HG02798 (cell line): ENCODE results near the gene CLDN4.
A peak's percentile ranks its signal among the peaks of the same experiment; 100 is the strongest.
"Not testable (repeated sequence)": the region's sequence is repeated elsewhere in the genome, so short reads cannot be mapped to it uniquely, and the experiment has no call there.

Source experiments
- ATAC-seq: cut with Tn5 transposase; IDR thresholded peaks from one replicate; pipeline ENCODE4 v1.9.1; 2021; ENCODE audit warnings: mild to moderate bottlenecking; ENCODE audit not compliant: unreplicated experiment, poor library complexity

The CLDN4 gene

DNA sequence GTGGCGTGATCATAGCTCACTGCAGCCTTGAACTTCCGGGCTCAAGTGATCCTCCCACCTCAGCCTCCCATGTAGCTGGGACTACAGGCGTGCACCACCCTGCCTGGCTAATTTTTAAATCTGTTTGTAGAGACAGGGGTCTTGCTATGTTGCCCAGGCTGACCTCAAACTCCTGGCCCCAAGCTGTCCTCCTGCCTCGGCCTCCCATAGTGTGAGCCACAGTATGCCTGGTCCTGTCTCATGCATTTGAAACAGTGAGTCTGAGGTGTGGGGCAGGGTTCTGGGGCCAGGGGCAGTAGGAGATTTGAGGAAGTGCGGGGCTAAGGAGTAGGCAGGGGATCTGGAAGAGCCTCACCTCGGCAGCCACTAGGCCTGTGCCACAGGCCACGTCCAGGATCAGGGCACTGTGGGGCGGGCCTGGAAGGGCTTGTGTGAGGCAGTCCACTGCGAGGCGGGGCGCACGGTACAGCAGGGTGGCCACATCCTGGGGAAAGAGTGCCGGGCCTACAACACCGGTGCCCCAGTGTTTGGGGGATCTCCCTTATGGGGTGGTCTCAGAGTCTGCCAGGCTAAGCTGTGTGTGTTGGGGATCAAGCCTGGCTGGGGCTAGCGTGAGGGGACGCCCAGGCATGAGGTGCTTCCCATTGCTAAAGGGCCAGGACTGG, 10.1 kb downstream of the CLDN4 start:
- ATAC-seq = no peak

DNA sequence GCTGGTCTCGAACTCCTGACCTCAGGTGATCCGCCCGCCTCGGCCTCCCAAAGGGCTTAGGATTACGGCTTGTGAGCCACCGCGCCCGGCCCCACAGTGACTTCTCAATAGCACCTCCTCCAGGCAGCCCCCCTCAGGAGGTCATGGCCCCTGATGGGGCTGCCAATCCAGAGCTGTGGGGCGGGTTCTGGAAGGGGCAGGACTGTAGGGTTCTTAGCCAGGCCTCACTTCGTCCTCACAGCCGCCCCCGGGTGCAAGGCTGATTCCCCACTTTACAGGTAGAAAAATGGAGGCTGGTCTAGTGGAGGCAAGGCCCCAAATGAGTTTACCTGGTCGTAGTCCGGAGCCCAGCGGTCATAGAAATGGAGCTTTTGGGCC, 10.9 kb downstream of the CLDN4 start:
- ATAC-seq = no peak

DNA sequence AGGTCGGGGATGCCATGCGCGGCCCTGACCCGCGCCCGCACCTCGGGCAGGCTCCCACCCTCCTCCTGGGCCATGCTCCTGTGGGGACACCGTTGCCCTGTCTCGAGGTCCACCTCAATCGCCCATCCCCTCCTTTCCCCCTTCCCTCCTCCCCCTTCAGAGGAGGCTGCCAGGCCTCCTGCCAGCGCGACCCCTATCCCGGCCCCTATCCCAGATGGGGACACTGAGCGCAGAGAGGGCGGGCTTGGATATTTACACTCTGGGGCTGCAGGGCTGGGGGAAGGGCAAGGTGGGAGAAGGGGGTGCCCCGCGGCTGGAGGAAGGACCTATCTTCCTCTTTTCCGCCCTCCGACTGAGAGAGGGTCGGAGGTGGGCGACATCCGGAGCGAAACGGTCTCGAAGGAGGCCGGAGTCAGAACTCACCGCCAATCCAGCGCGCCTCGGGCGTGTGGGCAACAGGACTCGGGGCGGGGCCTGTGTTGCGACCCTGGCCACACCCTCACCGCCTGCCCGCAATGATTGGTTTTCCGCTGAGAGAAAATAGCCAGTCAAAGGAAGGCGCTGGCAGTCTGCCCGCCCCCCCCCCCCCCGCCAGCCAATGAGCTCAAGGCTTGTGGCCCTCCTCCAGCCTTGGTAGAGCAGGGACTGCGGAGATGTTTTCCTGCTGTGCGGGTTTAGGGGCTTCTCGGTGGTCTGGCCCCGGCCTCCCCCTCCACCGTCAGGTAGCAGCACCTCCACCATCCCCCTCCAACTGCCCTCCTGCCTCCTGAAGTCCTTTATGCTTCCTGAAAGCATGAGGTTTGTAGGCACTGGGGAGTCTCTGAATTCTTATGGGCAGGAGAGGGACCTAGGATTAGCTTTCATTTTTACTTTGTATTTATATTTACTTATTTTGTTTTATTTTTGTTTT, 11.5 kb downstream of the CLDN4 start, which contains the start of gene METTL27:
Gene METTL27 (minus strand): TSS at position 450 of the 910 bp plus-strand sequence. CDS start 376 bp downstream, at position 74.
- ATAC-seq = peak; percentile 98

DNA sequence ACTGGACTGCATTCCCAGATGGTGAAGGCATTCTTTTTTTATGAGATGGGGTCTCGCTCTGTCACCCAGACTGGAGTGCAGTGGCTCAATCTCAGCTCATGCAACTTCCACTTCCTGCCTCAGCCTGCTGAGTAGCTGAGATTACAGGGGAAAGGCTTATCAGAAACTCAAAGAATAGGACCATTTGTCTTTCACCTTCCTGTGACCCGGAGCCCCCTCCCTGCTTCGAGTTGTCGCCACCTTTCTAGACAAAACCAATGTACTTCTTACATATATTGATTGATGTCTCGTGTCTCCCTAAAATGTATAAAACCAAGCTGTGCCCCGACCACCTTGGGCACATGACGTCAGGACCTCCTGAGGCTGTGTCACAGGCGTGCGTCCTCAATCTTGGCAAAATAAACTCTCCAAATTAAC, 13.3 kb downstream of the CLDN4 start:
- no peak for ATAC-seq

DNA sequence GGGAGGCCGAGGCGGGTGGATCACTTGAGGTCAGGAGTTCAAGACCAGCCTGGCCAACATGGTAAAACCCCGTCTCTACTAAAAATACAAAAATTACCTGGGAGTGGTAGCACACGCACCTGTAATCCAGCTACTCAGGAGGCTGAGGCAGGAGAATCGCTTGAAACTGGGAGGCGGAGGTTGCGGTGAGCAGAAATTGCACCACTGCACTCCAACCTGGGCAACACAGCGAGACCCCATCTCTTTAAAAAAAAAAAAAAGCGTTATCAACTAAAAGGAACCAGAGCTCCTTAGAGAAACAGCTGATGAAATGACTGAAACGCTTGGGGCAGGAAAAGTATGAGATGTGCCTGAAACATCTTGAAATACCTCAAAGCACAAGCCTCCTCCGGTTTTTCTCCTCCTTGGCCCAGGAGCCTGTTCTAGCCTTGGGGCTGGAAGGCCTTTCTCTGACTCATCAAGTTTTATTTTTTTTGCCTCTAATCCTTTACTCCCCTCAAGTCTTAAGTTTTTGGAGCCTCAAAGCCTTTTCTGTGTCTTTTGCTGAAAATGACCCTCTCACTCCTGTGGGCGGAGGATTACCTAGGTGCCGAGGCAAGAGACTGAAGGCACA, 14.2 kb downstream of the CLDN4 start:
- no peak for ATAC-seq

DNA sequence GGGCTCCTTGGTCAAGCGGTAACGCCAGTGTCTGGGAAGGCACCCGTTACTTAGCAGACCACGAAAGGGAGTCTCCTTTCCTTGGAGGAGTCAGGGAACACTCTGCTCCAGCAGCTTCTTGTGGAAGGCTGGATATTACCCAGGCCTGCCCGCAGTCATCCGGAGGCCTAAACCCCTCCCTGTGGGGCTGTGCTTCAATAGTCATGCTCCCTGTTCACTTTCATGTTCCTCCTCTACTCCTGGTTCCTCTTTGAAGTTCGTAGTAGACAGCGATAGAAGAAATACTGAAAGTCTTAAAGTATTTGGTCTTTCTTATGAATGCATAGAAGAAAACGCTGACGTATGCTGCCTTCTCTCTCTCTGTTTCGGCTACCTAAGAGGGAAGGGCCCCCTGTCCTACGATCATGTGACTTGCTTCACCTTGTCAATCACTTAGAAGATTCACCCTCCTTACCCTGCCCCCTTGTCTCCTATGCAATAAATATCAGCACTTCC, 15.0 kb downstream of the CLDN4 start:
- not testable (repeated sequence) for ATAC-seq

DNA sequence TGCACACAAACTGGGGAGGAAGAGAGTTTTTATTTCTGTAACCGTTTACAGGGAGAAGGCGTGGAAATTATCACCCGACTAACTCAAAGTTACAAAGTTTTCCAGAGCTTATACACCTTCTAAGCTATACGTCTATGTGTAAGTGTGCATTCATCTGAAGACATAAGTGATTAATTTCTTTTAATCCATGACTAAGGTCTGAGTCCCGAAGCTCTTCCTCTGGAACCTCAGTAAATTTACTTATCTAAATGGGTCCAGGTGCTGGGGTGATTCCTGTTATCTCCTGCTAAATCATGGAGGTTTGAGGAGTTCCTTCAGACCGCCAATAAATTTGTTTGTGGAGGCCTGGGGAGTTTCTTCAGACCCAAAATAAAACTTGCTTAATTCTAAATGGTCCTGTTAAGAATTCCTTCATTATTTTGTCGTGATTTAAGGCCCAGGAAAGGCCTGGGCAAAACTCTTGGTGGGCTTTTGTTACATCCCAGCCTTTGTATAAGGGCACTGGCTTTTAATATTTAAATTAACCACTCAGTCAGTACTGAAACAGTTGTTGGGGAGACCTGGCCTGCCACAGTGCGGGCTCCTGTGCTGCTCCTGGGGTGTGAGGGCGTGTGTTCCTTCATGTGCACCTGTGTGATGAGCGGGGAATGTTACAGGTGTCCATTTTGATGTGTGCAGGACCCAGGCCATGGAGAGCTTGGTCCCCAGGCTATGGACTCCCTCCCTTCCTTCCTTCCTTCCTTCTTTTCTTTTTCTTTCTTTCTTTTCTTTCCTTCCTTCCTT, 17.3 kb downstream of the CLDN4 start:
- ATAC-seq = no peak

DNA sequence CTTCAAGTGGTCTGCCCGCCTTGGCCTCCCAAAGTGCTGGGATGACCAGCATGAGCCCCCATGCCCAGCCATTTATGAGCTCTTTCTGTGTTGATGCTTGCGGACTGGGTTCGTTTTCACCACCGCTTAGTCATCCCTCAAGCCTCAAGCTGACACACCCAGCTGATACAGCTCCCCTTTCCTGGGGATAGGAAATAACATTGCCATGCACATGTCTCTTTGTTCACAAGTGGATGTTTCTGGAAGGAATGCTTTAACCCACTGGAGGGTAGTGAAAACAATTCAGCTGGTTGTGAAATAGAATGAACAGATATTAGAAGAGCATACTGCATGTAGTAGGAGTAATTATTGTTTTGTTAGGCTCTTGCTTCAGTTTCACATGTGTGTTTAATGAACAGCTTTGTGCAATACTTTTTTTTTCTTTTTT, 20.0 kb downstream of the CLDN4 start:
- ATAC-seq = no peak

DNA sequence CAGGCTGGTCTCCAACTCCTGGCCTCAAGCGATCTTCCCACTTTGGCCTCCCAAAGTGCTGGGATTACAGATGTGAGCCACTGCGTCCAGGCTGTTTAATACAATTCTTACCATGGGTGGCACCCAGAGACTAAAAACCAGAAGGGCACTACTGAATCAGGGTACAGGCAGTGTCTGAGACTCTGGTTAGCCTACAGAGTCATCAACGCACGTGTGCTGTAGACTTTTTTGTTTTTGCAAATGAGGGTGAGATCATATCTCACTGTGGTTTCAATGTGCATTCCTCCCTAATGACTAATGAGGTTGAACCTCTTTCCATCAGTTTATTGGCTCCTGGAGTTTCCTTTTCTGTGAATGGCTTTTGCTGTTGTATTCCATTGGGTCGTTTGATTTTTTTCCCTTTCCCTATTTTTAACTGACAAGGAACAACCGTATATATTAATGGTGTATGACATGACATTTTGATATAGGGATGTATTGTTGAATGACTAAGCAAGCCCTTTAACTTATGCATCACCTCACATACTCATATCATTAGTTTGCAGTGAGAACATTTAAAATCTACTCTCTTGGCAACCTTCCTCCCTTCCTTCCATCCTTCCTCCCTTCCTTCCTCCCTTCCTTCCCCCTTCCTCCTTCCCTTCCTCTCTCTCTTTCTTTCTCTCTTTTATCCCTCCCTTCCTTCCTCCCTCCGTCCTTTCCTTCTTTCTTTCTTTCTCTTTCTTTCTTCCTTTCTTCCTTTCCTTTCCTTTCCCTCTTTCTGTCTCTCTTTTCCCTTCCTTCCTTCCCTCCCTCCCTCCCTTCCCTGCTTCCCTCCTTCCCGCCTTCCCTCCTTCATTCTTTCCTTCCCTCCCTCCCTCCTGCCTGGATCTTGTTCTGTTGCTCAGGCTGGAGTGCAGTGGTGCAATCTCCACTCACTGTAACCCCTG, 20.9 kb downstream of the CLDN4 start:
- peak; percentile 86 for ATAC-seq

DNA sequence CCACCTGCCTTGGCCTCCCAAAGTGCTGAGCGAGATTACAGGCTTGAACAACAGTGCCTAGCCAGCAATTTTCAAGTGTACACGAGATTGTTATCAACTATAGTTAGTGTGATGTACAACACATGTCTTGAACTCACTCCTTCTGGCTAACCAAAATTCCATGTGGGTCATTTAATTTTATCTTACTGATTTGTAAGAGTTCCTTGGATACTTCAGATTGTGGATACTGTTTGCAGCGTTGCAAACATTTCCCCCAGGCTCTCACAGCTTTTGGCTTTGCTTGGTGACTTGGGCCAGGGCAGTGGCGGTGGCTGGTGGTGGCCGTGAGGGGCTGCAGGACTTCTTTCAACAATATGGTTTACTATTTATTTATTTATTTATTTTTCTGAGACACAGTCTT, 21.7 kb downstream of the CLDN4 start:
- no peak for ATAC-seq

DNA sequence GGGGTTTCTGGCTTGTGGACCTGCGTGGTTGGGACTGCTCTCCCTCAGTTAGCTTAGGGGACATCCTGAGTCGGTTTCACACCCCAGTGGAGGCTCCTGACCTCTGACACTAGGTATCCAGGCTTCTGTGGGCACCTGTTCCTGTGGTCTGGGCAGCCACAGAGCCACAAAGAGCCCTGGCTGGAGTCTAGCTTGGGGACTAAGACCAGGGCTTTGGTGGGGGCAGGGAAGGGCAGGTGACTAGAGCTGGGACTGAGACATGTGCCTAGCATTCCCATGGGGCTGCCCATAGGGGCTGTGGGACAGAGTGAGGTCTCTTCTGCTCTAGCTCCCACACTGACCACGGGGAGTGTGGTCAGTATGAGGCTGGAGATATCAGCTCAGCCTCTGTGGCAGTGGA, 26.1 kb downstream of the CLDN4 start:
- ATAC-seq = no peak

DNA sequence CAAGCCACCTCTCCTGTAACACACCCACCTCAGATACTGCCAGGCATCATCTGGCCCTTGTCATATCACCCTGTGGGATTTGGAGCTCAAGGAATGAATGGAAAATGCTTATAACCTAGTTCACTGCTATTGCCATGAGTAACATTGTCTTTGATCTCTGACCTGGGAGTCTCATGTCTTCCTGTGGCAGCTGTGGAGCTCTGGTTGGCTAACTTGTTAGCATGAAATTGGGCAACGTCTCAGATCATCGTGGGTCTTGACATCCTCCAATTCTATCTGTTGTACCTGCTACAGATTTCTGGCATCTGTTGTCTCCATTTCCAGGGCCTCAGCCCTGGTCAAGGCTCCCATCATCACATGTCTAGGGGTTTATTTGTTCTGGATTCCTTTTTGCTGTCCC, 28.0 kb downstream of the CLDN4 start:
- no peak for ATAC-seq

DNA sequence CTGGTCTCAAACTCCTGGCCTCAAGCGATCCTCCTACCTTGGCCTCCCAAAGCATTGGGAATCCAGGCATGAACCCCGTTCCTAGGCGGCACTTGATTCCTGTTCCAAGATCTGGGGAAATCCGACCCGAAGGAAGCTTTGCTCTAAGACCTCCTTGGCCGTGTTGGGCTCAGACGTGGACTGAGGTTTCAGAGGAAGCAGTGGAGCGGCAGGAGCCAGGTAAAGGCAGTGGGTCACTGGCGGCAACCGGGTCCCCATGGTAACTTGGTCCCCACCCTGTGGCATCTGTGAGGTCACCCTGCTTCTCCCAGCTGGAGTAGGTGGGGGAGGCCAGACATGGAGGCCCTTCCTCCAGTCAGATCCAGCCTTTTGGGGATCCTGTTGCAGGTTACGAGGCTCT, 30.1 kb downstream of the CLDN4 start, which contains the start of gene TMEM270:
Gene TMEM270 (plus strand): TSS at position 301 of the 400 bp plus-strand sequence. CDS start 36 bp downstream, at position 337.
- ATAC-seq = no peak

DNA sequence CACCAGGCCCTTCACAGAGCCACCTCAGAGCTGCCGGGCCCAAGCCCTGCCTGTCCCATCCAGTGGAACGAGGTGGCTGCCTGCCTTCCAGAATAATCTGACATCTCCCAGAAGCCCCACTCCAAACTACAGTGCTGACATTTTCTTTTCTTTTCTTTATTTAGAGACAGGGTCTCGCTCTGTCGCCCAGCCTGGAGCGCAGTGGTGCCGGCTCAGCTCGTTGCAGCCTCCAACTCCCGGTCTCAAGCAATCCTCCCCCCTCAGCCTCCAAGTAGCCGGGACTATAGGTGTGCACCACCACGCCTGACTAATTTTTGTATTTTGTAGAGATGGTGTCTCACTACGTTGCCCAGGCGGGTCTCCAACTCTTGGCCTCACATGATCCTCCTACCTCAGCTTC, 30.5 kb downstream of the CLDN4 start:
- no peak for ATAC-seq

DNA sequence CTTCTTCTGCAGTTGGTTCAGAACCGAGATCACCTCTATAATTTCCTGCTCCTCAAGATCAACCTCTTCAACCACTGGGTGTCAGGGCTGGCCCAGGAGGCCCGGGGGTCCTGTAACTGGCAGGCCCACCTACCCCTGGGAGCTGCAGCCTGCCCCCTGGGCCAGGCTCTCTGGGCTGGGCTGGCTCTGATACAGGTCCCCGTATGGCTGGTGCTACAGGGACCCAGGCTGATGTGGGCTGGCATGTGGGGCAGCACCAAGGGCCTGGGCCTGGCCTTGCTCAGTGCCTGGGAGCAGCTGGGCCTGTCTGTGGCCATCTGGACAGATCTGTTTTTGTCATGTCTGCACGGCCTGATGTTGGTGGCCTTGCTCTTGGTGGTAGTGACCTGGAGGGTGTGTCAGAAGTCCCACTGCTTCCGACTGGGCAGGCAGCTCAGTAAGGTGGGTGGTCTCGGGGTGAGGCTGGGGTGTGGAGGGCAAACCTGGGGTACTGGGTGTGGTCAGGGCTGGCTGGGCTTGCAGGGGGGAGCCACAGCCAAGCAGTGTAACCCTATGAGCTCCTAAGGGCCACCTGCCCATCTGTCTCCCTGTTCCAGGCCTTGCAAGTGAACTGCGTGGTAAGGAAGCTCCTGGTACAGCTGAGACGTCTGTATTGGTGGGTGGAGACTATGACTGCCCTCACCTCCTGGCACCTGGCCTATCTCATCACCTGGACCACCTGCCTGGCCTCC, 34.4 kb downstream of the CLDN4 start:
- ATAC-seq = no peak

DNA sequence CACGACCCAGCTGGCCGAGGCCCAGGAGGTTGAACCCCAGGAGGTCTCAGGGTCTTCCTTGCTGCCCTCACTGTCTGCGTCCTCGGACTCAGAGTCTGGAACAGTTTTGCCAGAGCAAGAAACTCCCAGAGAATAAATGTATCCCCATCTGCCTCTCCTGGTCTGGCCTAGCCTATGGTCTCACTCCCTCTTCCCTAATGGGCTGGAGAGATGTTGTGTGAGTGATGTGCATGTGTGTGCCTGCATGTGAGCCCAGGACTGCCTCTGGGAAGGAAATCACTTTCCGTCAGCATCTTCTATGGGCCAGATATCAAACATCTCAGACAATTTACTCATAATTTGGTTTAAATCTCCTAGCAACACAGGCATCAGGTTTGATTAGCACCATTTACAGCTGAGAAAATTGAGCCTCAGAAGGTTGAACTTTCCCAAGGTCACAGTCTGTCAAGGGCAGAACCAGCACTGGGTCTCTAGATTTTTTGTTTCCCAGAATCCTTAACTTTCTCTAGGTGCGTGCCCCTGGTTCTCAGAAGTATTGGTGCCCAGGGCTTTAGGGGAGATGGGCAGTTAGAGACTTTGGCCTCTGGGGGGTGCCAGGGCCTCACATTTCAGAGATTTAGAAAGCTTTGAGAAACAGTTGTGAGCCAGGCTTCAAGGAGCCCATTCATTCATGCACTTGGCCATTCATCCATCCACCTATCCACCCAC, 35.1 kb downstream of the CLDN4 start:
- no peak for ATAC-seq

DNA sequence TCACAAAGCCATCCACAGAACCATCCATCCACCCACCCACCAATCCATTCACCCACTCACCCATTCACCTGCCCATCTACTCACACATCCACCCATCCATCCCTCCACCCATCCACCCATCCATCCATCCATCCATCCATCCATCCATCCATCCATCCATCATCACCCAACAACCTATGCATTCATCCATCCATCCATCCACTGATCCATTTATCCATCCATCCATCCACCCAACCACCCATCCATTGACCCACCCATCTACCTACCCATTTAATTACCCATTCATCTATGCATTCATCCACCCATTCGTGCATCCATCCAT, 35.6 kb downstream of the CLDN4 start:
- no peak for ATAC-seq
